H9 (cell line): ENCODE measurements around the gene CLASP2. TPM values are rescaled to one million over a fixed set of nuclear protein-coding genes. Genes with fewer than 3 reads are reported as not detected.

Source experiments
- DNase-seq: peaks from one replicate; pipeline ENCODE4 v3.0.0-alpha.2; 2017
- H2AFZ ChIP-seq: one replicate; pipeline ENCODE4 v1.6.1; 2013; ENCODE audit warnings: mild to moderate bottlenecking, low read length, control low read depth, moderate library complexity
- H2AK5ac ChIP-seq: 2 replicates; pipeline ENCODE4 v1.6.1; 2013; ENCODE audit warnings: low read length, control low read depth, mixed read lengths; ENCODE audit not compliant: insufficient read length
- H2BK120ac ChIP-seq: one replicate; pipeline ENCODE4 v1.6.1; 2013; ENCODE audit warnings: low read depth, mild to moderate bottlenecking, low read length, control low read depth, inconsistent platforms; ENCODE audit not compliant: poor library complexity, severe bottlenecking
- H2BK12ac ChIP-seq: 2 replicates; pipeline ENCODE4 v1.6.1; 2013; ENCODE audit warnings: low read length, control low read depth, mixed read lengths, low read depth; ENCODE audit not compliant: insufficient read length
- H2BK15ac ChIP-seq: 2 replicates; pipeline ENCODE4 v1.6.1; 2013; ENCODE audit warnings: low read depth, low read length, control low read depth
- H2BK20ac ChIP-seq: one replicate; pipeline ENCODE4 v1.6.1; 2013; ENCODE audit warnings: low read depth, mild to moderate bottlenecking, low read length, control low read depth, inconsistent platforms; ENCODE audit not compliant: poor library complexity, severe bottlenecking
- H2BK5ac ChIP-seq: 2 replicates; pipeline ENCODE4 v1.6.1; 2013; ENCODE audit warnings: low read length, control low read depth, mixed read lengths; ENCODE audit not compliant: insufficient read length
- H3K14ac ChIP-seq: 2 replicates; pipeline ENCODE4 v1.6.1; 2013; ENCODE audit warnings: low read length, control low read depth; ENCODE audit not compliant: insufficient read depth
- H3K18ac ChIP-seq: 2 replicates; pipeline ENCODE4 v1.6.1; 2013; ENCODE audit warnings: low read depth, mild to moderate bottlenecking, mixed read lengths, low read length, control low read depth; ENCODE audit not compliant: insufficient read length
- H3K23ac ChIP-seq: 2 replicates; pipeline ENCODE4 v1.6.1; 2013; ENCODE audit warnings: low read length, control low read depth, mixed read lengths, low read depth; ENCODE audit not compliant: insufficient read length
- H3K23me2 ChIP-seq: 2 replicates; pipeline ENCODE4 v1.6.1; 2013; ENCODE audit warnings: low read depth, mild to moderate bottlenecking, mixed read lengths, low read length, control low read depth; ENCODE audit not compliant: insufficient read length, poor library complexity, severe bottlenecking
- H3K27ac ChIP-seq: 2 replicates; pipeline ENCODE4 v1.5.1; 2013; ENCODE audit warnings: low read length, control low read depth, mixed read lengths, low read depth; ENCODE audit not compliant: insufficient read length
- H3K27me3 ChIP-seq: 2 replicates; pipeline ENCODE4 v1.6.1; 2013; ENCODE audit warnings: low read length, control low read depth, inconsistent platforms; ENCODE audit not compliant: insufficient read depth
- H3K4ac ChIP-seq: 2 replicates; pipeline ENCODE4 v1.6.1; 2013; ENCODE audit warnings: low read depth, mild to moderate bottlenecking, control low read depth, inconsistent platforms, low read length, moderate library complexity
- H3K4me1 ChIP-seq: 2 replicates; pipeline ENCODE4 v1.6.1; 2013; ENCODE audit warnings: low read length, control low read depth, inconsistent platforms; ENCODE audit not compliant: insufficient read depth
- H3K4me2 ChIP-seq: 2 replicates; pipeline ENCODE4 v1.6.1; 2013; ENCODE audit warnings: low read length, control low read depth, mixed read lengths; ENCODE audit not compliant: insufficient read length, insufficient read depth
- H3K56ac ChIP-seq: 2 replicates; pipeline ENCODE4 v1.6.1; 2013; ENCODE audit warnings: low read depth, mild to moderate bottlenecking, mixed read lengths, low read length, control low read depth; ENCODE audit not compliant: insufficient read length
- H3K79me1 ChIP-seq: 2 replicates; pipeline ENCODE4 v1.6.1; 2013; ENCODE audit warnings: low read depth, mild to moderate bottlenecking, moderate library complexity, low read length, control low read depth, inconsistent platforms; ENCODE audit not compliant: insufficient read depth, poor library complexity, severe bottlenecking
- H3K79me2 ChIP-seq: 2 replicates; pipeline ENCODE4 v1.6.1; 2013; ENCODE audit warnings: low read length, control low read depth, inconsistent platforms; ENCODE audit not compliant: insufficient read depth
- H3K9ac ChIP-seq: 2 replicates; pipeline ENCODE4 v1.6.1; 2013; ENCODE audit warnings: low read length, control low read depth, mixed read lengths; ENCODE audit not compliant: insufficient read length; ENCODE audit errors: extremely low read depth
- H3K9me3 ChIP-seq: one replicate; pipeline ENCODE4 v1.6.1; 2013; ENCODE audit warnings: low read depth, low read length, inconsistent platforms; ENCODE audit not compliant: control insufficient read depth
- H3T11ph ChIP-seq: one replicate; pipeline ENCODE4 v1.6.1; 2013; ENCODE audit warnings: mild to moderate bottlenecking, low read length, control low read depth, inconsistent platforms
- H4K20me1 ChIP-seq: one replicate; pipeline ENCODE4 v1.6.1; 2013; ENCODE audit not compliant: control insufficient read depth, insufficient read length, insufficient read depth
- H4K5ac ChIP-seq: 2 replicates; pipeline ENCODE4 v1.6.1; 2013; ENCODE audit warnings: low read depth, mild to moderate bottlenecking, mixed read lengths, low read length, control low read depth; ENCODE audit not compliant: insufficient read length
- H4K8ac ChIP-seq: replicated peaks from 2 replicates; pipeline ENCODE4 v1.6.1; 2013; ENCODE audit warnings: low read length, control low read depth, mixed read lengths, low read depth; ENCODE audit not compliant: insufficient read length
- H4K91ac ChIP-seq: 2 replicates; pipeline ENCODE4 v1.6.1; 2013; ENCODE audit warnings: low read depth, mild to moderate bottlenecking, moderate library complexity, mixed read lengths, low read length, control low read depth; ENCODE audit not compliant: insufficient read length
- H3K27ac Mint-ChIP-seq, 3 experiments: 2 replicates in 2 of 3; 3 replicates in 1 of 3; pipeline ENCODE4 v1.8.0; 2020 to 2021; ENCODE audit warnings: mixed read lengths in 3 of 3, mild to moderate bottlenecking in 1 of 3, moderate library complexity in 1 of 3
- H3K27me3 Mint-ChIP-seq: 2 replicates; pipeline ENCODE4 v1.8.0; 2021; ENCODE audit warnings: low read depth, mild to moderate bottlenecking, moderate library complexity, mixed read lengths
- H3K36me3 Mint-ChIP-seq, 3 experiments: 2 replicates in 2 of 3; 3 replicates in 1 of 3; pipeline ENCODE4 v1.8.0; 2020 to 2021; ENCODE audit warnings: low read depth in 3 of 3, mixed read lengths in 3 of 3; ENCODE audit not compliant: insufficient read depth in 1 of 3
- H3K4me1 Mint-ChIP-seq, 2 experiments: 2 replicates each; pipeline ENCODE4 v1.8.0; 2020; ENCODE audit warnings: mixed read lengths in 2 of 2
- H3K4me3 Mint-ChIP-seq, 2 experiments: 2 replicates in 1 of 2; 3 replicates in 1 of 2; pipeline ENCODE4 v1.8.0; 2020 to 2021; ENCODE audit warnings: mild to moderate bottlenecking in 2 of 2, mixed read lengths in 2 of 2, moderate library complexity in 1 of 2
- H3K9me3 Mint-ChIP-seq, 2 experiments: 2 replicates in 1 of 2; 3 replicates in 1 of 2; pipeline ENCODE4 v1.8.0; 2020; ENCODE audit warnings: mild to moderate bottlenecking in 2 of 2, mixed read lengths in 2 of 2, moderate library complexity in 1 of 2
- CTCF ChIP-seq: fragments of 200-600 bp; sonication (generic); conservative IDR thresholded peaks from 3 replicates; pipeline ENCODE4 v1.8.0; 2021; ENCODE audit warnings: antibody characterized with exemption, mild to moderate bottlenecking
- WGBS: extraction: QIAGEN DNeasy Blood & Tissue Kit; methylation state at CpG from one replicate; pipeline ENCODE4 v1.1.7; 2013; ENCODE audit warnings: missing lambda C conversion rate, low lambda C conversion rate, mixed read lengths; ENCODE audit not compliant: insufficient read length; ENCODE audit errors: extremely low coverage; 5-methylcytosine and 5-hydroxymethylcytosine counted together
- total RNA-seq: library from RNA; stranded (reverse); gene quantifications from 2 replicates; pipeline ENCODE4 v1.2.1, GENCODE V29; 2021

CLASP2 gene
- total RNA-seq, 1 experiment from 2014 or later = 60.5 TPM

- no peak overlapping the region for H3K4me3 Mint-ChIP-seq
- Histone ChIP-seq H3K18ac (no peak overlapping the region), H3K27me3 (no peaks in the 10 kb centered on the region), H4K5ac (no peak overlapping the region), H4K91ac (no peak overlapping the region), H2AK5ac (no peak overlapping the region), H3K56ac (no peak overlapping the region), H3K14ac (no peak overlapping the region), H3K9ac (no peak overlapping the region), H3K23me2 (peaks cover under 1% of the 10 kb centered on the region), H4K20me1 (peaks cover 2% of the 10 kb centered on the region), H4K8ac (no peak overlapping the region), H2BK20ac (no peak overlapping the region), H3K4me1 (no peaks in the 10 kb centered on the region), H3K79me1 (no peaks in the 10 kb centered on the region), H3K27ac (no peak overlapping the region), H2BK120ac (no peak overlapping the region), H2AFZ (no peak overlapping the region), H3K79me2 (no peaks in the 10 kb centered on the region), H2BK12ac (no peak overlapping the region), H3K4me2 (no peak overlapping the region), H3K4ac (no peak overlapping the region), H2BK5ac (no peak overlapping the region), H3T11ph (no peak overlapping the region), H2BK15ac (no peak overlapping the region), H3K9me3 (no peaks in the 10 kb centered on the region), H3K23ac (no peak overlapping the region)
- no peaks in the 10 kb centered on the region for H3K36me3 Mint-ChIP-seq
- TF ChIP-seq CTCF = no peak
- H3K27ac Mint-ChIP-seq = no peak overlapping the region
- no peaks in the 10 kb centered on the region for H3K27me3 Mint-ChIP-seq
- H3K4me1 Mint-ChIP-seq = peaks cover 5 to 6% of the 10 kb centered on the region in 2 experiments; a peak in 3 of 4 replicates
- WGBS = no CpG with 5 or more reads among the region's 1 CpG
- no peaks in the 10 kb centered on the region for H3K9me3 Mint-ChIP-seq
- DNase-seq = no peak
Observed at GRCh38 chr3:33722191-33722590, 4.1 kb upstream of the CLASP2 start.
